ENCODE measurements around the gene PCYT1A. TPM values are rescaled to one million over a fixed set of nuclear protein-coding genes. Genes with fewer than 3 reads are reported as not detected.

Gene PCYT1A
- total RNA-seq, 1 donor from 2014 or later = 55.2 TPM

DNA sequence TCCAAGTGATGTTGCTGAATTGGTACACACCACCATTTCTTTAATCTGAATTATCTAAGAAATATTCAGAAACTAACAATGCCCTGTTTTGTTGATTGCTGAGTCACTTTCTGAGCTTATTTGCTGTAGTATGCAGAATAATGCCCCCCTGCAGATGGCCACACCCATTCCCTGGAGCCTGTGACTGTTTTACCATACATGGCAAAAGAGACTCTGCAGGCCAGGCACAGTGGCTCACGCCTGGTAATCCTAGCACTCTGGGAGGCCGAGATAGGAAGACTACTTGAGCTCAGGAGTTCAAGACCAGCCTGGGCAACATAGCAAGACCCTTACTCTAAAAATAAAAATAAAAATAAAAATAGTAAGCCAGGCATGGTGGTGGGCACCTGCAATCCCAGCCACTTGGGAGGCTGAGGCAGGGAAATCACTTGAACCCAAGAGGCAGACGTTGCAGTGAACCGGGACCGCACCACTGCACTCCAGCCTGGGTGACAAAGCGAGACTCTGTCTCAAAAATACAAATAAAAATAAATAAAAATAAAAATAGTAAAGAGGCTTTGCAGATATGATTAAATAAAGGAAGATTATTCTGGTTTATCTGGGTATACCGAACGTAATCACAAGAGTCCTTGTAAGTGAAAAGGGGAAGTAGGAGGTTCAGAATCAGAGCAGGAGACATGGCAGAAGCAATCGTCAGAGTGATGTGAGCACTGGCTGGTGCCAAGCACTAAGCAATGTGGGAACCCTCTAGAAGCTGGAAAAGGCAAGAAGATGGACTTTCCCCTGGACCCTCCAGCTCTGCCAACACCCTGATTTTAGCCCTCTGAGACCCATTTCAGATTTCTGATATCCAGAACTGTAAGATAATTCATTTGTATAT is 19.0 kb downstream of the PCYT1A start:
- Mint-ChIP-seq H3K9me3 (ENCODE audit: unreplicated experiment) (no peaks in the 10 kb centered on the region), H3K36me3 (ENCODE audit: low read depth, unreplicated experiment) (peaks cover 26% of the 10 kb centered on the region), H3K4me3 (ENCODE audit: unreplicated experiment) (no peak overlapping the region), H3K4me1 (ENCODE audit: unreplicated experiment) (no peaks in the 10 kb centered on the region), H3K27ac (ENCODE audit: unreplicated experiment) (no peak overlapping the region), H3K27me3 (ENCODE audit: unreplicated experiment) (peaks cover 3% of the 10 kb centered on the region)
- TF ChIP-seq, protein P1, sequence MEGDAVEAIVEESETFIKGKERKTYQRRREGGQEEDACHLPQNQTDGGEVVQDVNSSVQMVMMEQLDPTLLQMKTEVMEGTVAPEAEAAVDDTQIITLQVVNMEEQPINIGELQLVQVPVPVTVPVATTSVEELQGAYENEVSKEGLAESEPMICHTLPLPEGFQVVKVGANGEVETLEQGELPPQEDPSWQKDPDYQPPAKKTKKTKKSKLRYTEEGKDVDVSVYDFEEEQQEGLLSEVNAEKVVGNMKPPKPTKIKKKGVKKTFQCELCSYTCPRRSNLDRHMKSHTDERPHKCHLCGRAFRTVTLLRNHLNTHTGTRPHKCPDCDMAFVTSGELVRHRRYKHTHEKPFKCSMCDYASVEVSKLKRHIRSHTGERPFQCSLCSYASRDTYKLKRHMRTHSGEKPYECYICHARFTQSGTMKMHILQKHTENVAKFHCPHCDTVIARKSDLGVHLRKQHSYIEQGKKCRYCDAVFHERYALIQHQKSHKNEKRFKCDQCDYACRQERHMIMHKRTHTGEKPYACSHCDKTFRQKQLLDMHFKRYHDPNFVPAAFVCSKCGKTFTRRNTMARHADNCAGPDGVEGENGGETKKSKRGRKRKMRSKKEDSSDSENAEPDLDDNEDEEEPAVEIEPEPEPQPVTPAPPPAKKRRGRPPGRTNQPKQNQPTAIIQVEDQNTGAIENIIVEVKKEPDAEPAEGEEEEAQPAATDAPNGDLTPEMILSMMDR (IDR thresholded peaks at IDR 0.05; ENCODE audit: unreplicated experiment) = no peak
- no peak for DNase-seq (ENCODE audit: low spot score)

DNA sequence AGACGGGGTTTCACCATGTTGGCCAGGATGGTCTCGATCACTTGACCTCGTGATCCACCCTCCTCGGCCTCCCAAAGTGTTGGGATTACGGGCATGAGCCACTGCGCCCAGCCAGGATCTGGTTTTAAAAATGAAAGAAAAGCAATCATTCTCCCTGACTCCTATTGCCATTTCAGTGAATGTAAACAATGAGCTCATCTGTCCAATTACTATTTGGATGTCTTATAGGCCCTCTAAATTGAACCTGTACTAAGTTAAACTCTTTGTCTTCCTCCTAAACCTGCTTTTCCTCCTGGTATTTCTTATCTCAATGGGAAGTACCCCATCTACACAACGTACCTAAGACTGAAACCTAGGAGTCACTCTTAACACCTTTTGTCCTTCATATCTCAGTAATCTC is 23.7 kb downstream of the PCYT1A start:
- no peak overlapping the region for H3K27ac Mint-ChIP-seq (ENCODE audit: unreplicated experiment)
- H3K36me3 Mint-ChIP-seq (ENCODE audit: low read depth, unreplicated experiment) = peaks cover 23% of the 10 kb centered on the region
- H3K27me3 Mint-ChIP-seq (ENCODE audit: unreplicated experiment) = no peaks in the 10 kb centered on the region
- H3K4me1 Mint-ChIP-seq (ENCODE audit: unreplicated experiment) = no peaks in the 10 kb centered on the region
- TF ChIP-seq, protein P1 (IDR thresholded peaks at IDR 0.05; ENCODE audit: unreplicated experiment) = no peak
- no peak overlapping the region for H3K4me3 Mint-ChIP-seq (ENCODE audit: unreplicated experiment)
- DNase-seq (ENCODE audit: low spot score) = no peak
- H3K9me3 Mint-ChIP-seq (ENCODE audit: unreplicated experiment) = no peaks in the 10 kb centered on the region

DNA sequence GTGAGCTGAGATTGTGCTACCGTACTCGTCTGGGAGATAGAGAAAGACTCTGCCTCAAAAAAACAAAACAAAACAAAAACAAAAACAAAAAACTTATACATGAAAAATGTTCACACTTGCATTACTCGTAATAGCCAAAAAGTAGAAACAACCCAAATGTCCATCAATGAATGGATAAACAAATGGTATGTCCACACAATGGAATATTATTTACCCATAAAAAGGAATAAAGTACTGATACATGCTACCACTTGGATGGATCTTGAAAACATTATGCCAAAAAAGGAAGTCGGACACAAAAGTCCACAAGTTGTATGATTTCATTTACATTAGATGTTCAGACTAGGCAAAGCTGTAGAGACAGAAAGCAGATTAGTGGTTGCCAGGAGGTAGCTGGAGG is 26.7 kb downstream of the PCYT1A start:
- Mint-ChIP-seq H3K36me3 (ENCODE audit: low read depth, unreplicated experiment) (peaks cover 17% of the 10 kb centered on the region), H3K27ac (ENCODE audit: unreplicated experiment) (no peak overlapping the region), H3K4me3 (ENCODE audit: unreplicated experiment) (no peak overlapping the region), H3K9me3 (ENCODE audit: unreplicated experiment) (no peaks in the 10 kb centered on the region), H3K4me1 (ENCODE audit: unreplicated experiment) (no peaks in the 10 kb centered on the region), H3K27me3 (ENCODE audit: unreplicated experiment) (no peaks in the 10 kb centered on the region)
- DNase-seq (ENCODE audit: low spot score) = no peak
- TF ChIP-seq, protein P1 (IDR thresholded peaks at IDR 0.05; ENCODE audit: unreplicated experiment) = no peak

DNA sequence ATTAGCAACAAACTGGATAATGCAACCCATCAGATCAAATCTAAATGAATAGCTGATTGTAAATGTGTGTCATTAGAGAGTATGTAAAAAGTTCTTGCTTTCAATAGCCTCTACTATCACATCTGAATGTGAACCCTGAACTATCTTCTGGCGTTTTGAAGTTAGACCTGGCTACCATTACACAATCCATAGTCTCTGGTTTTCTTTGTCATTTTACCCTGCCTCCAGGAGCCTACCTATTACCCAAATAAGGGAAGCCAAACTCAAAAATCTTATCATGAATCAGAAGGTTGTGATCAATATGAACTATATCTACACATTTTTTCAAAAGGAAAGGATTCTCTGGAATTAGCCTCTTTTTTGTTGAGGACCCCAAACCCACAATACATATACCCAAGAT is 31.8 kb downstream of the PCYT1A start:
- H3K36me3 Mint-ChIP-seq (ENCODE audit: low read depth, unreplicated experiment) = peaks cover 10% of the 10 kb centered on the region
- TF ChIP-seq, protein P1 (IDR thresholded peaks at IDR 0.05; ENCODE audit: unreplicated experiment) = no peak
- H3K27me3 Mint-ChIP-seq (ENCODE audit: unreplicated experiment) = no peaks in the 10 kb centered on the region
- no peaks in the 10 kb centered on the region for H3K9me3 Mint-ChIP-seq (ENCODE audit: unreplicated experiment)
- no peak overlapping the region for H3K4me3 Mint-ChIP-seq (ENCODE audit: unreplicated experiment)
- no peak for DNase-seq (ENCODE audit: low spot score)
- no peak overlapping the region for H3K27ac Mint-ChIP-seq (ENCODE audit: unreplicated experiment)
- no peaks in the 10 kb centered on the region for H3K4me1 Mint-ChIP-seq (ENCODE audit: unreplicated experiment)

Data from endothelial cell (in vitro differentiated cells).